CD4-positive, alpha-beta T cell treated with Interleukin-15 for 4 hours (primary cell): Measurements from ENCODE around the gene FGF2.

ENCODE experiments used
- DNase-seq: peaks from one replicate; pipeline ENCODE4 v3.0.0-alpha.2; 2020; ENCODE audit warnings: low spot score

FGF2 gene

GRCh38 chr4:122930862-122931261 lies 104.2 kb downstream of the FGF2 start:
- DNase-seq, result no peak

GRCh38 chr4:122932763-122933162 lies 106.1 kb downstream of the FGF2 start:
- no peak for DNase-seq

GRCh38 chr4:122945136-122945535 lies 118.5 kb downstream of the FGF2 start:
- DNase-seq, result peak; percentile 45

GRCh38 chr4:122946142-122946541 lies 119.5 kb downstream of the FGF2 start:
- no peak for DNase-seq
